HepG2 (cell line): ENCODE measurements around the gene CTNNA1. TPM values are rescaled to one million over a fixed set of nuclear protein-coding genes. Genes with fewer than 3 reads are reported as not detected.

Experiments
- ATF2 ChIP-seq: sonication (generic); formaldehyde crosslinking; IDR thresholded peaks from 2 replicates; pipeline ENCODE4 v1.4.0; 2020; ENCODE audit warnings: missing genetic modification reagents
- ERF ChIP-seq: IDR thresholded peaks from 2 replicates; pipeline ENCODE4 v1.6.1; 2018; ENCODE audit warnings: missing biosample characterization, missing genetic modification reagents
- FOXO1 ChIP-seq: sonication (generic); formaldehyde crosslinking; IDR thresholded peaks from 2 replicates; pipeline ENCODE4 v1.4.0; 2020; ENCODE audit warnings: missing genetic modification reagents
- HIC2 ChIP-seq: sonication (generic); formaldehyde crosslinking; IDR thresholded peaks from 2 replicates; pipeline ENCODE4 v1.9.0; 2022; ENCODE audit warnings: low read depth, missing genetic modification reagents
- LCORL ChIP-seq, 2 experiments: fragments of 450-650 bp in 1 of 2; sonication (generic) in 1 of 2; formaldehyde crosslinking in 1 of 2; IDR thresholded peaks; 2 replicates each; pipeline versions ENCODE4 v1.5.0 to v1.6.1; 2017 to 2020; ENCODE audit warnings: antibody characterized with exemption in 1 of 2, missing genetic modification reagents in 1 of 2
- PRDM15 ChIP-seq: sonication (generic); formaldehyde crosslinking; IDR thresholded peaks from 2 replicates; pipeline ENCODE4 v1.4.0; 2020; ENCODE audit warnings: missing genetic modification reagents
- PRPF4 ChIP-seq: fragments of 200-400 bp; formaldehyde crosslinking; IDR thresholded peaks from 2 replicates; pipeline ENCODE4 v1.6.1; 2016; ENCODE audit warnings: low read length, low read depth; ENCODE audit not compliant: poor library complexity, severe bottlenecking
- RFX3 ChIP-seq: IDR thresholded peaks from 2 replicates; pipeline ENCODE4 v1.6.1; 2016; ENCODE audit warnings: missing biosample characterization, missing genetic modification reagents
- RORA ChIP-seq: sonication (generic); formaldehyde crosslinking; IDR thresholded peaks from 2 replicates; pipeline ENCODE4 v1.5.0; 2020; ENCODE audit warnings: mild to moderate bottlenecking, missing genetic modification reagents, moderate library complexity
- ZNF281 ChIP-seq: sonication (generic); formaldehyde crosslinking; IDR thresholded peaks from 2 replicates; pipeline ENCODE4 v1.4.0; 2020; ENCODE audit warnings: missing genetic modification reagents, borderline replicate concordance
- ZNF607 ChIP-seq: sonication (generic); formaldehyde crosslinking; IDR thresholded peaks from 2 replicates; pipeline ENCODE4 v1.5.1; 2020; ENCODE audit warnings: missing genetic modification reagents, mild to moderate bottlenecking, borderline replicate concordance
- ZNF609 ChIP-seq: sonication (generic); formaldehyde crosslinking; IDR thresholded peaks from 2 replicates; pipeline ENCODE4 v1.4.0; 2020; ENCODE audit warnings: mild to moderate bottlenecking, missing genetic modification reagents, borderline replicate concordance
- ZNF841 ChIP-seq: sonication (generic); formaldehyde crosslinking; IDR thresholded peaks from 2 replicates; pipeline ENCODE4 v1.8.1; 2023; ENCODE audit warnings: missing genetic modification reagents, borderline replicate concordance
- polyA plus RNA-seq, 8 experiments: library from polyadenylated mRNA; depleted of rRNA in 3 of 8; stranded (reverse) in 7 of 8; unstranded in 1 of 8; fragments of >200 nt; fragmentation: Illumina TruSeq in 4 of 8; extraction: Trizol in 4 of 8; gene quantifications; 2 replicates each; pipeline versions ENCODE4 v1.2.1 to v1.2.3, GENCODE V29; 2011 to 2016; ENCODE audit warnings: low read depth in 4 of 8, missing spikeins in 1 of 8, mixed read lengths in 1 of 8; ENCODE audit not compliant: insufficient read depth in 1 of 8
- total RNA-seq, 5 experiments: library from RNA; depleted of rRNA; stranded (reverse); fragments of >200 nt; fragmentation: Illumina TruSeq; extraction: Trizol; gene quantifications; 2 replicates each; pipeline ENCODE4 v1.2.3, GENCODE V29; 2016; ENCODE audit warnings: low read depth in 1 of 5

The CTNNA1 gene
- total and polyA plus RNA-seq, 2 of the 13 experiments (the other 11 are each of a cell fraction or from before 2014, with no cell fraction given): 66.8 to 162 TPM

- TF ChIP-seq HIC2 (CRISPR knock-in tag) (no peak), ATF2 (no peak), ZNF841 (CRISPR knock-in tag) (no peak), LCORL (IDR thresholded peaks at IDR 0.05) (0 out of 2 replicates have a peak, but pooled peaks have one; percentile 37), LCORL (CRISPR knock-in tag; IDR thresholded peaks at IDR 0.05) (peak; percentile 49; the same call in 1 of the 2 replicates), ERF (CRISPR knock-in tag) (no peak; the same call in 1 of the 2 replicates), PRDM15 (no peak), RORA (no peak), FOXO1 (CRISPR knock-in tag) (no peak), RFX3 (CRISPR knock-in tag) (no peak), ZNF609 (no peak), ZNF281 (no peak), PRPF4 (no peak), ZNF607 (CRISPR knock-in tag) (no peak)
Measured at GRCh38 chr5:138725818-138726416, 27.3 kb upstream of the CTNNA1 start (continued).
